ENCODE results near the gene IGDCC3. TPM values are rescaled to one million over a fixed set of nuclear protein-coding genes. Genes with fewer than 3 reads are reported as not detected.

IGDCC3 gene
- total and polyA plus RNA-seq, 2 donors: 0.50 to 1.4 TPM

DNA sequence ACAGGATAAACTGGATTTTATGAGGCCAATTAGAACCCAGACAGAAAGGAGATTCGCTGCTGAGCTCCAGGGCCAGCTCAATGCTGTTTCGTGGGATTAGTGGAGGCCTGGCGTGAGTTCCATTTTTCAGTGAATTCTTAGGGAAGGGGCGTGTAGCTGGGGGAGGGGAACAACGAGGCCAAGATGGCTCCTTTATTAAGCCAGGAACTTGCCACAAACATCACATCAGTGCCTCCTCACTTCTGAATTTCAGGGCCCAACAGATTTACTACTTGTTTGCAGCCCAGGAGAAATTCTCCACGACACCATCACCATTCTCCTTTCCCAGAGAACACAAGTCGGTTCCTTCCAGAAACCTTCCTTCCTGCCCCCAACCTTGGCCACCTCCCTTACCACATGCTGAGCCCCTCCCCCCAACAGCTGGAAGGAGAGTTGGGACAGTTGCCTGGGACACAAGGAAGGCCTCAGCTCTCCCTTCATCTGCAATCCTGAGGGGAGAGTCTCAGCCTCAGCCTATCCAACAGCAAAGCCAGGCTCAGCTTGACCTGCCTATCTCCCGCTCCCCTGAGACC, 39.1 kb upstream of the IGDCC3 start:
- no peaks in the 10 kb centered on the region for H3K36me3 ChIP-seq (ENCODE audit: control insufficient read depth in 2 of 2, insufficient read depth in 2 of 2, low read length in 1 of 2)
- no peak overlapping the region for H3K27ac ChIP-seq (ENCODE audit: low read depth in 1 of 2, low read length in 1 of 2)
- H3K4me3 ChIP-seq (ENCODE audit: low read length in 2 of 2): no peak overlapping the region
- H3K4me1 ChIP-seq (ENCODE audit: control insufficient read depth in 2 of 2, insufficient read depth in 2 of 2, low read length in 2 of 2): peaks cover 0 to 11% of the 10 kb centered on the region in 2 donors
- H3K27me3 ChIP-seq (ENCODE audit: control insufficient read depth in 2 of 2, insufficient read depth in 1 of 2, low read length in 1 of 2): peaks cover 22 to 75% of the 10 kb centered on the region in 2 donors
- DNase-seq (ENCODE audit: low read depth in 6 of 9, low spot score in 9 of 9): no peak
- no peaks in the 10 kb centered on the region for H3K9me3 ChIP-seq (ENCODE audit: control insufficient read depth in 2 of 2, insufficient read depth in 1 of 2, low read length in 1 of 2)
- 85% methylated on average over 8 of the region's 8 CpGs for WGBS

DNA sequence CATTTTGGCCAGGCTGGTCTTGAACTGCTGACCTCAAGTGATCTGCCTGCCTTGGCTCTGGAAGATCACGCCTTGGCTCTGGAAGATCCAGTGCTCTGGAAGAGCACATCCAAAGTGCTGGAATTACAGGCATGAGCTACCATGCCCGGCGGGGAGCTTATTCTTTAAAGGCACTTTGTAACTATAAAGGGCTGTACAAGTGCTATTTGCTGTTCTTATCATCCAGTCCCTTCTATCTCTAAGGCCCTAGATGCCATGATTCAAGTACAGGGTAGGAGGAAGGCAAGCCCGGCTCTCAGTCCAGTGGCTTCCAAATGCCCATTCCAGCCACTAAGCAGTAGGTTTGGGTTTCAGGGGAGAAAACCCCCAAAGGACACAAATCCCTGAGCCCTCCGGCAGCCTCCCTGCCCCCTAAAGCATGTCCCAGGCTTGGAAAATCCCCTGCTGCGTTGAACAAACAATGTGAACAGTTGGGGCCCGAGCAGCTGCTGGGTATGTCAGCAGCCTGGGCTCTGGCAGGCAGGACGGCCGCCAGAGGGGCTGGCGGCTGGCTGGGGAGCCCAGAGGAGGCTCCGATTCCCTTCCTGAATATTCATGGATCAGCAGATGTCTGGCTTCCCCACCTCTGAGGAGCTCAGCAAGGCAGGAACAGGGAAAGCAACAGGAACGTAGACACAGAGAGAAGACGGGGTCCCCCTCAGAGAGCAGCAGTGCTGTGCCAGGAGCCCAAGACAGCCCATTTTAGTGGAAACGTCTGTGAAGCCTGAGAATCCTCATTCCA, 37.2 kb upstream of the IGDCC3 start:
- Histone ChIP-seq H3K4me3 (ENCODE audit: low read length in 2 of 2) (no peak overlapping the region), H3K36me3 (ENCODE audit: control insufficient read depth in 2 of 2, insufficient read depth in 2 of 2, low read length in 1 of 2) (no peaks in the 10 kb centered on the region), H3K27ac (ENCODE audit: low read depth in 1 of 2, low read length in 1 of 2) (peak overlapping the region in 1 of 2 donors; percentile 65), H3K4me1 (ENCODE audit: control insufficient read depth in 2 of 2, insufficient read depth in 2 of 2, low read length in 2 of 2) (peaks cover 0 to 4% of the 10 kb centered on the region in 2 donors), H3K9me3 (ENCODE audit: control insufficient read depth in 2 of 2, insufficient read depth in 1 of 2, low read length in 1 of 2) (no peaks in the 10 kb centered on the region), H3K27me3 (ENCODE audit: control insufficient read depth in 2 of 2, insufficient read depth in 1 of 2, low read length in 1 of 2) (peaks cover 3 to 65% of the 10 kb centered on the region in 2 donors)
- DNase-seq (ENCODE audit: low read depth in 6 of 9, low spot score in 9 of 9): no peak
- WGBS: 86% methylated on average over 14 of the region's 14 CpGs

DNA sequence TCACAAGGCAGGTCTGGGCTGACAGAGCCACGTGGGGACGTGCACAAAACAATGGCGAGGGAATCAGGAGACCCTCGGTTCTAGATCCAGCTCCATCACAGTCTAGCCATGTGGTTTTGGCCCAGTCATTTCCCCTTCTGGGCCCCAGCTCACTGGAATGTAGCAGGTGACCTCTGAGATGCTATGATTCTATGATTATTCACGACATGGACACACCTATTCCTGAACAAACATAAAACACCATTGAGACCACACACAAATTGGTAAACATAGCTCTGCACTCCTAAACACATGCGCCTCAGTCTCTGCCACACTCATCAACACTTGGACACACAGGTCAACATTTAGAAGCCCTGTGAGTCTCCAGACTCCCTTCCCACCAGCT, 36.0 kb upstream of the IGDCC3 start:
- WGBS: 92% methylated on average over 6 of the region's 6 CpGs
- Histone ChIP-seq H3K9me3 (ENCODE audit: control insufficient read depth in 2 of 2, insufficient read depth in 1 of 2, low read length in 1 of 2) (no peaks in the 10 kb centered on the region), H3K36me3 (ENCODE audit: control insufficient read depth in 2 of 2, insufficient read depth in 2 of 2, low read length in 1 of 2) (no peaks in the 10 kb centered on the region), H3K27me3 (ENCODE audit: control insufficient read depth in 2 of 2, insufficient read depth in 1 of 2, low read length in 1 of 2) (peaks cover 2 to 59% of the 10 kb centered on the region in 2 donors), H3K27ac (ENCODE audit: low read depth in 1 of 2, low read length in 1 of 2) (no peak overlapping the region), H3K4me1 (ENCODE audit: control insufficient read depth in 2 of 2, insufficient read depth in 2 of 2, low read length in 2 of 2) (peaks cover 0 to 8% of the 10 kb centered on the region in 2 donors), H3K4me3 (ENCODE audit: low read length in 2 of 2) (no peak overlapping the region)
- DNase-seq (ENCODE audit: low read depth in 6 of 9, low spot score in 9 of 9): no peak

DNA sequence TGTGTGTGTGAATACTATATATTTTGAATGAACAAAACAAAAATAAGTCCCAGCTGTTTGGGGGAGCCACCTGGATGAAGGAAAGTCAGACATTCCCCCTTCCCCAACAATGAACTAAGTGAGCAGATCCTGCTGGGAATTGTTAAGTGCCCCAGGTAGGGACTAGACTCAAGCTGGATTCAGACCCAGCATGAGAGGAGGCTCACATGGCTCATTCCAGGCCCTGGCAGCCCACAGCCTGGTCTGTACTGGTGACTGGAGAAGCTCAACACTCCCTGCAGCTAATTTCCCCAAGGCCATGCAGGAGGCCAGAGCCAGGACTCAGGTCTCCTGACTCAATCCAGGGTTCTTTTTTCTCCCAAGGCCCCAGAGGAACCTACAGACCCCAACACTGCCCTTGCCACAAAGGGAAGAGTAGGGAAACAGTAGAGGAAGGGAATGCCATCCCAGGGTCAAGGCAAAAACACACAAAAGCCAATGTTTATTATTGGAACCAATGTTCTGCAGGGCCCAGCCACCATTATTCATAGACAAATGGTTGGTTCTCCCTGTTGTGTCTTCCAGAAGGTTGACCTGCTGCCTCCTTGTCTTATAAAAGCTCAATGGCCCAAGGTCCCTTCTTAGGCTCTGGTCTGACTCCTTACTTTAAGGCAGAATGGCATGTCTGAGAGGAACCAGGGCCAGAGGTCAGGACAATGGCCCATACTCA, 35.4 kb upstream of the IGDCC3 start:
- no peak for DNase-seq (ENCODE audit: low read depth in 6 of 9, low spot score in 9 of 9)
- peaks cover 2 to 53% of the 10 kb centered on the region in 2 donors for H3K27me3 ChIP-seq (ENCODE audit: control insufficient read depth in 2 of 2, insufficient read depth in 1 of 2, low read length in 1 of 2)
- H3K4me1 ChIP-seq (ENCODE audit: control insufficient read depth in 2 of 2, insufficient read depth in 2 of 2, low read length in 2 of 2): peaks cover 0 to 8% of the 10 kb centered on the region in 2 donors
- no peaks in the 10 kb centered on the region for H3K36me3 ChIP-seq (ENCODE audit: control insufficient read depth in 2 of 2, insufficient read depth in 2 of 2, low read length in 1 of 2)
- H3K4me3 ChIP-seq (ENCODE audit: low read length in 2 of 2): no peak overlapping the region
- no peaks in the 10 kb centered on the region for H3K9me3 ChIP-seq (ENCODE audit: control insufficient read depth in 2 of 2, insufficient read depth in 1 of 2, low read length in 1 of 2)
- no peak overlapping the region for H3K27ac ChIP-seq (ENCODE audit: low read depth in 1 of 2, low read length in 1 of 2)

GRCh38 chr15:65412556-65412955, 34.8 kb upstream of the IGDCC3 start:
- 57% methylated on average over 1 of the region's 1 CpG for WGBS
- H3K4me1 ChIP-seq (ENCODE audit: control insufficient read depth in 2 of 2, insufficient read depth in 2 of 2, low read length in 2 of 2): peaks cover 0 to 8% of the 10 kb centered on the region in 2 donors
- no peak overlapping the region for H3K4me3 ChIP-seq (ENCODE audit: low read length in 2 of 2)
- H3K27me3 ChIP-seq (ENCODE audit: control insufficient read depth in 2 of 2, insufficient read depth in 1 of 2, low read length in 1 of 2): peaks cover 0 to 48% of the 10 kb centered on the region in 2 donors
- no peaks in the 10 kb centered on the region for H3K9me3 ChIP-seq (ENCODE audit: control insufficient read depth in 2 of 2, insufficient read depth in 1 of 2, low read length in 1 of 2)
- no peak overlapping the region for H3K27ac ChIP-seq (ENCODE audit: low read depth in 1 of 2, low read length in 1 of 2)
- no peak for DNase-seq (ENCODE audit: low read depth in 6 of 9, low spot score in 9 of 9)
- no peaks in the 10 kb centered on the region for H3K36me3 ChIP-seq (ENCODE audit: control insufficient read depth in 2 of 2, insufficient read depth in 2 of 2, low read length in 1 of 2)

DNA sequence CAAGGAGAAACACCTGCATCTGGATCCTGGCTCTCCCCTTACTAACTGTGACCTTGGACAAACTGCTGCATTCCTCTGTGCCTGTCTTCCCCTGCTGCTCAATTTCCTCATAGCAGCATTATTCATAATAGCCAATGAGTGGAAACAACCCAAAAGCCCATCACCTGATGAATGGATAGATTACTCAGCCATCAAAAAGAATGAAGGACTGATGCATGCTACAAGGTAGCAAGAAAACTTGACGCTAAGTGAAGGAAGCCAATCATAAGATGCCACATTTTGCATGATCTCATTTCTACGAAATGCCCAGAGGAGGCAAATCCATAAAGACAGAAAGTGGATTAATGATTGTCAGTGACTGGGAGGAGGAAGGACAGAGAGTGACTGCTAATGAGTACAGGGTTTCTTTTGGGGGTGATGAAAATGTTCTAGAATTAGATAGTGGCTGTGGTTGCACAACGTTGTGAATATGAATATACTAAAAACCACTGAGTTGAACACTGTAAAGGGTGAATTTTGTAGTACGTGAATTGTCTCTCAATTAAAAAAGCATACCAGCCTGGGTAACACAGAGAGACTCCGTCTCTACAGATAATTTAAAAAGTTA, 33.8 kb upstream of the IGDCC3 start:
- H3K36me3 ChIP-seq (ENCODE audit: control insufficient read depth in 2 of 2, insufficient read depth in 2 of 2, low read length in 1 of 2): no peaks in the 10 kb centered on the region
- no peak for DNase-seq (ENCODE audit: low read depth in 6 of 9, low spot score in 9 of 9)
- H3K27ac ChIP-seq (ENCODE audit: low read depth in 1 of 2, low read length in 1 of 2): no peak overlapping the region
- WGBS: 81% methylated on average over 5 of the region's 5 CpGs
- peaks cover 0 to 38% of the 10 kb centered on the region in 2 donors for H3K27me3 ChIP-seq (ENCODE audit: control insufficient read depth in 2 of 2, insufficient read depth in 1 of 2, low read length in 1 of 2)
- no peak overlapping the region for H3K4me3 ChIP-seq (ENCODE audit: low read length in 2 of 2)
- peaks cover 0 to 8% of the 10 kb centered on the region in 2 donors for H3K4me1 ChIP-seq (ENCODE audit: control insufficient read depth in 2 of 2, insufficient read depth in 2 of 2, low read length in 2 of 2)
- no peaks in the 10 kb centered on the region for H3K9me3 ChIP-seq (ENCODE audit: control insufficient read depth in 2 of 2, insufficient read depth in 1 of 2, low read length in 1 of 2)

DNA sequence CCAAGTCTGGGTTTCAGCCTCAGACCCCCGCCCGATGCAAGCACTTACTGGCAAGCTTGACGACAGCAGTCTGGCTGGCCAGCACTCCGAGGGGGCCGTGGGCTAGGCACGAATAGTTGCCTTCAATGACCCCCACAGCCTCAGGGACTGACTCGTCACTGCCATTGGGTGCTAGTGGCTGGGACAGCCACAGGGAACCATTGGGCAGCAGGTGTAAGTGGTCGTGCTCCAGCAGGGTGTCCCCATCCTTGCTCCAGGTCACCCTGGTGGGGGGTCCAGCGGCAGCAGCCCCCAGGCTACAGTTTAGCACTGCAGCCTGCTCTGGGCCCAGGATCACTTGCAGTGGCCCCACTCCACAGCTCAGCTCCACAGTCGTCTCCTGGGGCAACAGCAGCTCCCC, 33.2 kb upstream of the IGDCC3 start:
- Histone ChIP-seq H3K4me1 (ENCODE audit: control insufficient read depth in 2 of 2, insufficient read depth in 2 of 2, low read length in 2 of 2) (peaks cover 0 to 8% of the 10 kb centered on the region in 2 donors), H3K9me3 (ENCODE audit: control insufficient read depth in 2 of 2, insufficient read depth in 1 of 2, low read length in 1 of 2) (no peaks in the 10 kb centered on the region), H3K36me3 (ENCODE audit: control insufficient read depth in 2 of 2, insufficient read depth in 2 of 2, low read length in 1 of 2) (no peaks in the 10 kb centered on the region), H3K27ac (ENCODE audit: low read depth in 1 of 2, low read length in 1 of 2) (no peak overlapping the region), H3K27me3 (ENCODE audit: control insufficient read depth in 2 of 2, insufficient read depth in 1 of 2, low read length in 1 of 2) (peaks cover 0 to 35% of the 10 kb centered on the region in 2 donors), H3K4me3 (ENCODE audit: low read length in 2 of 2) (no peak overlapping the region)
- WGBS: 93% methylated on average over 10 of the region's 10 CpGs
- DNase-seq (ENCODE audit: low read depth in 6 of 9, low spot score in 9 of 9): no peak

DNA sequence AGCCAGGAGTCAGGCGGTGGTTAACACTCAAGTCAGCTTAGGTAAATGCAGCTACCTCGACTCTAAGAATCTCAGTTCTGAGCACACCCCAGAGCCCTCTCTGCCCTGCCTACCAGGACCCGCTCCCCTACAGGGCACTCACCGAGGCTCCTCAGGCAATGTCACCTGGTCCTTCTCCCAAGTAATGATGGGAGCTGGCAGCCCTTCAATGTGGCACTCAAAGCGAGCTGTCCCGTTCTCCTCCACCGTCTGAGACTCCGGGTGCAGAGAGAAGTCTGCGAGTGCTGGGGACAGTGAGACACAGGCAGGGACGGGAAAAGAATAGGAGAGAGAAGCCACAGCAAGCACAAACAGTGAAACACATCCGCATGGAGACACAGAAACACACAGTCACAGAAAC, 32.2 kb upstream of the IGDCC3 start:
- 93% methylated on average over 11 of the region's 11 CpGs for WGBS
- Histone ChIP-seq H3K27me3 (ENCODE audit: control insufficient read depth in 2 of 2, insufficient read depth in 1 of 2, low read length in 1 of 2) (peaks cover 0 to 27% of the 10 kb centered on the region in 2 donors), H3K27ac (ENCODE audit: low read depth in 1 of 2, low read length in 1 of 2) (no peak overlapping the region), H3K4me1 (ENCODE audit: control insufficient read depth in 2 of 2, insufficient read depth in 2 of 2, low read length in 2 of 2) (peaks cover 0 to 4% of the 10 kb centered on the region in 2 donors), H3K36me3 (ENCODE audit: control insufficient read depth in 2 of 2, insufficient read depth in 2 of 2, low read length in 1 of 2) (no peaks in the 10 kb centered on the region), H3K9me3 (ENCODE audit: control insufficient read depth in 2 of 2, insufficient read depth in 1 of 2, low read length in 1 of 2) (no peaks in the 10 kb centered on the region), H3K4me3 (ENCODE audit: low read length in 2 of 2) (no peak overlapping the region)
- DNase-seq (ENCODE audit: low read depth in 6 of 9, low spot score in 9 of 9): no peak

Data from thymus (tissue), 11 donors.